Cerebellar nuclear complex (tissue), 1 donor: Measurements from ENCODE around the gene SEZ6.

Experiments used
- DNase-seq, 2 experiments: peaks; one replicate each; lab custom pipeline; 2025; lab: John Stamatoyannopoulos, UW

The SEZ6 gene

DNA sequence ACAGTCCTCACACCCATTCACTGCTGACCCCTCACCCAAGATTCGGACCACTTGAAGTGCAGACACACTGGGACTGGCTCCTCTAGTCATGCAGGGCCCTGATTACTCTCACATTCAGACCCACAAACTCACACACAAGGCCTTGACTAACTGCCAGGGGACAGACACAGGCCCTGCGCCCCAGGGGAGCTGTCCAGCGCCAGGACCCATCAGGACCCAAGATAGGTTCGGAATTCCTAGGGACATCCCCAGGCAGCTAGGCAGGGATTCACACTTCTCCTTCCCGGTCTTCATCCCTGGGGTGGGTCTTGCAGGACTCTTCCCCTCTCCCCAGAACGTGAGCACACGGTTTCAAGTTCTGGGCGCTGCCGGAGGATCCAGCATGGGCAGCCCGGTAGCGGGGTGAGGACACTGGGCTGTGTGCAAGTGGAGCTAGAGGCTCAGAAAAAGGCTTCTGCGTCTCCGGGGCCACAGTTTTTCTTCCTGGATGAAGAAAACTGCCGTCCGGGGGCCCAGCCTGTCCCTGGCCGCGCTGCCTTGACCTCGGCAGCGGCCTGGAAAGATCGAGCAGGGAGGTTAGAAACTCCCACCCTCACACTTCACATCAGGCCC lies 1.6 kb downstream of the SEZ6 start:
- no peak for DNase-seq

- no peak for DNase-seq
Measured at GRCh38 chr17:29003289-29003688, 2.5 kb downstream of the SEZ6 start.

GRCh38 chr17:29002811-29003210 lies 3.0 kb downstream of the SEZ6 start:
- no peak for DNase-seq

- DNase-seq, result no peak
Measured at GRCh38 chr17:29000973-29001372, 4.9 kb downstream of the SEZ6 start.

DNA sequence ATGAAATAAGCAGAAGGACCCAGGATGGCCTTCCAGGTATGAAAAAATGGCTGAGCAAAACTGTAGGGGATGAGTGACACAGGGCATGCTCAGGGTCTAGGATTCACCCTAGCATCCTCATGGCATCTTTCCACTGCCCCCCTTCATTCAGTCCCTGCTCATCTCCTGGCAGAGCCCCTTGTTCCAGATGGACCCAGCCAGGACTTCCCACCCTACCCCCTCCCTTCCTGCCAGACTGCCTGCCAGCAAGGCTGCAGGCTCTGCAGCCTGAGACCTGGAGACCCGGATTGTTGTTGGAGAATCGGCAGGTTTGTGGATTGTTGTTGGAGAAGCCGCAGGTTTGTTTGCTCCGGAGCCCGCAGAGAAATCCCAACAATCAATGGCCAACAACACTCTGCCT lies 6.6 kb downstream of the SEZ6 start:
- peak in 1 of 2 experiments; percentile 61 for DNase-seq

- DNase-seq, result no peak
Measured at GRCh38 chr17:28997806-28998205, 8.0 kb downstream of the SEZ6 start.

- no peak for DNase-seq
Measured at GRCh38 chr17:28996554-28997096, 9.2 kb downstream of the SEZ6 start.

GRCh38 chr17:28993645-28994426 lies 12.0 kb downstream of the SEZ6 start:
- DNase-seq, result no peak

DNA sequence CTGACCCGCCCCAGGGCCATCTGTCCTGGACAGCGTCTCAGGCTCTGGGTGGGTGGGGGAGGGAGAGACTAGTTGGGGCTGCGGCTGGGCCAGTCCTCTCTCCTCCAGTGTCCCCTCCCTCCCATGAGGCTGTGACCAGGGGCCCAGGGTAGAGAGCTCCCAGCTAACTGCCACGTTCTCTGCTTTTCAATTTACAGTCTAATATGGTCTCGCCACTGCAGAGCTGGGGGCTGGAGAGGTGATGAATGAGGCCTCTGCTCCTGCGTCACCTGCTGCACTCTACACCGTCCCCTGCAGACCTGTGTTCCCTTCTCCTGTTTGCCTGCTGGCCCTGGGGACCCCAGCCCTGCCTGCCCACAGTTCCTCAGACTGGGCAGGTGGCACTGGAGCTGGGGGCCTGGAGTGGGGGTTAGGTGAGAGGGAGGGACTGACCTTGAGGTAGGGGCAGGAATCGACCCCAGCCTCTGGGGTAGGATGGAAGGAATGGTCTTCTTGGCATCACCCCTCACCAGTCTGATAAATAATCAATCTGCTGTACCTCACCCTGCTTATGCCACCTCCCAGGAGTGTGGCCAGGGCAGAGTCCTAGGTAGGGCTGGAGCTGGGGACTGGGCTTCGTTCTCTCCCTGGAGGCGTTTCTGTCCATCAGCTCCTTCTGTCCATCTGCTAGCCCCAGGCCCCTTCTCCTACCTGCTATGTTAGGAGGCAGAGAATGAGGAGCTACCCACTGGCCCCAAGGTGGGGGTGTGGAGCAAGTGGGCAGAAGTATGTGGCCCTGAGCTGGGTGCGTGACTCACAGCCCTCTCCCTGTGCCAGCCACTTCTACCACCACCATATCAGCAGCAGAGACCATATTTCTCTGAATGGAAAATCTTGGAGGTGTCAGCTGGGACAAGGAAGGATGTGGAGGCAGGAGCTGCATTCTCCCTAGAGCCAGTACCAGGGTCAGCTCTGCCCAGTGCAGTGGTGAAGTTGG lies 12.9 kb downstream of the SEZ6 start:
- DNase-seq, result no peak

DNA sequence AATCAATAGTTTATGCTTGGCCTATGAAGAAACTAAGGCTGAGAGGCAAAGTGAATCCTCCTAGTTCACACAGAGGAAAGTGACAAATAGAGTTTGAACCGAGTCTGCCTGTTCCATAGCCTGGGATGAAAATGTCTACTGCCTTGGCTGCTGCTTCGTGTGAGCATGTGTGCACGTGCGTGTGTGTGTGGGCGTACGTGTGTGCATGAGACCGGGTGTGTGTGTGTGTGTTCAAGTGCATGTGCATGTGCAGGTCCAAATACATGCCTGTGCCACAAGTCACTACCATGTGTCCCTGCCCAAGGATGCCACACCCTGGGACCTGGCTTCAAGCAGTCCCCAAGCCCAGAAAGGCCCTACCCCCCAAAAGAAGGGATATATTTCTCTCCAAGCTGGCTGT lies 13.6 kb downstream of the SEZ6 start:
- DNase-seq, result no peak

DNA sequence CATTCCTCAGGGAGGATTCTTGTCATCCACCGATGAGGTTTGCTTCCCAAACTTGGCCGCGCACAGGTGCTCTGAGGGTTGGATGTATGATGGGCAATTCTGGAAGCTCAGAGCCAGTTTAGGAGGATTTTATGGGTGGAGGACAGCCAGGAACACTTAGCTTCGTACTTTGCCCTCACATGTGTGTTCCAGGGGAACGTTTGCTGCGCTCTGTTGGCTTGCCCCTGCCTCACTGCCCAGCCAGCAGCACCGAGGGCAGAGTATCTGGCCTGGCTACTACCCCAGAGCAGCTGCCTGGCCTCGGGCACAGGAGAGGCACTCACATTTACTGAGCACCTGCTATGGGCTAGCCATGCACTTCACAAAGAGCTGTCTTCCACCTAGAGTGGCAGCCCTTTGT lies 14.1 kb downstream of the SEZ6 start:
- DNase-seq, result no peak

DNA sequence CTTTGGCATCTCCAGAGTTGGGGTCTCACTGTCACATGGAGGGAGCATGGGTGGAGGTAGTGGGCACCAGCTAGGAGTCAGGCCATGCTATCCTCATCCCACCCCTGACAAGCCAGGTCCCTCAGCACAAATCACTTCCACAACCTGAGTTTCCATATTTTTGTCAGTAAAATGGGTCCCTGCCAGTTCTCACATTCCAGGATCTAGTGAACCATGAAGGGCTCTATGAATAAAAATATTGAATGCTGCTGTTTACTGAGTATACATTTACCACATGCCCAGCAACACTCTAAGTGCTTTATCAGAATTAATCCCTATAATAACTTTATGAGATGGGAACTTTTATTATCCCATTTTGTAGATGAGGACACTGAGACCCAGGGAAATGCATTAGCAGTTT lies 16.8 kb downstream of the SEZ6 start:
- DNase-seq, result no peak

DNA sequence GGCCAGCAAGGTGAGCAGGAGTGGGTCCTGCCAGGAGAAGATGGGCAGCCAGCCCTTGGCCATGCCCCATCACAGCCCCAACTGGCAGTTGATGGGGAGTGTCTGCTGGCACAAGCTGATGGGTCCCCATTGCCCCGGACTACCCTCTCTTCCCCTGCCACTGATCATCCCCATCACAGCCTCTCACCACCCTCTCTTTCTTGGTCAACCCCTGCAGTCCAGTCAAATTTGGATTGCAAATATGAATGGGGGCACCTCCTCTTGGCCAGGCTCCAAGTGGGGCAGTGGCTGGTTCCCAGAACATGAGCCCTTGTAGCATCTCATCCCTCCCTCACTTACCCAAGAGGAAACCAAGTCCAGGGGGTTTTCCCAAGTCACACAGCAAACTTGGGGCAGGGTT lies 17.4 kb downstream of the SEZ6 start:
- DNase-seq, result no peak

DNA sequence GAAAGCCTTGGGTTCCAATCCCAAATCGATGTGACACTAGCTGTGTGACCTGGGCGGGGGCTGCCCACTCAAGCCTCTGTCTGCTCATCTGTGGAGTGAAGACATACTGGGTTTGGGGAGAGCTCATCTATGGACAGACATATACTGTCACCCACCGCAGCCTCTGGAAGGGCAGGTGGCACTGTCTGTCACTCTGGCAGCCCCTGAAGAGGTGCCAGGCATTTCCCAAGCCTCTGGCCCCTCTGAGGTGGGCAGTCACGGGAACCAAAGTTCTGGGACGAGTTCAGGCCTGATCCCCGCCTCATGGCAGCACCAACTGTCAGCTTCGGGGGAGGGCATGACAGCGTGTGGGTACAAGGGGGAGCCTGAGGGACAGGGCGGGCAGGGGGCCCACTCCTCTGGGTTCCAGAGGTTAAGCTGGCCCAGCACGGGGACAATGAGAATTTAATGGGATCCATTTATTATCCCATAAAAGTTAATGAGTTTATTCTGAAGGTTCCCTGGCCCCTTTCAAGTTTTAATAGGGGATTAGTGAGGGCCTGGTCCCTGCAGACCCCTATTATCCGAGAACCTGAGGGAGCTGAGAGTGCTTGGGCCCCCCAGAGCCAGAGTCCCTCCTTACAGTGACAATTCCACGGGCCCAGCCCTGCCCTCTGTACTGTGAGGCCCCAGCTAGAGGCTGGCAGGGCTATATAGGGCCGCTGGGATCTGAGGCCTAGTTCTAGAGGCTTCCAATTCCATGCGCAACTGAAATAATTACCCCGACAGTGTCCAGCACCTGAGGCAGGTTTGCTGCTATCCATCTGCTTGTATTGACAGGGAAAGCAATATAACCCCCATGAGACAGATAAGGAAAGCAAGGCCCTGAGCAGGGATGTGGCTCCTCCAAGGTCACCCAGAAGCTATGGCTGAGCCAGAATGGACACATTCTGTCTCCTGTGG lies 18.8 kb downstream of the SEZ6 start:
- DNase-seq, result no peak

DNA sequence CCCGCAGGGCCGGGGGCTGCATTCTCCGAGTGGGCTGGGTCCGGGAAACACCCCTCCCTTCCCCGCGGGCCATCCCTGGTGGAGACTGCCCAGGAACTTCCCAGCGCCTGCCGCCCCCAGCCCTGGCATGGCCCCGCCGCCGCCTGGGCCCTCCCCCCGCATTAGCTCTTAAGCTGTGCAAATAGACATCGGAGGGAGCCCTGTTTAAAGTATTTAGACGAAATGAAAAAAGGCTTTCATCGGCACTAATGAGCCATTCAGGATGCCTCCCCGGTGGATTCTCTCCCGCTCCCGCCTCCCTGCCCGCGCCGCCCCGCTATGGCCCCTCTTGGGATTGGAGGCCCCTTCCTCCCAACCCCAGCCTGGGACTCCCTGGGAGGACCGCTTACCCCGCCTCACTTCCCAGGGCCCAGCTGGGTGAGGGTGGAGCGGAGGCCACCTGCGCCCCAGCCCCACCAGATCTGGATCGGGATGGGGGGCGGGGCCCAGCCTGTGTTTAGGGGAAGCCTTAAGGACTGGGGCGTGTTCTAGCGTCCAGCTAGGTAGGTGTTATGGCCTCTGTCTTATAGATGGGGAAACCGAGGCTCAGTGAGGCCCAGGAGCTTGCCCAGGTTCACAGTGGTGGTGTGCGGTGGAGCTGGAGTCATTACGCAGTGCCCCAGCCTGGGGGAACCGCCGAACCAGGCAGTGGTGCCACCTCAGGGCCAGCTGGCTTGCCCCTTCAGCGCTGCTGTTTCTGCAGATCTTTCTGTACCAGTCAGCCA lies 19.7 kb downstream of the SEZ6 start:
- no peak for DNase-seq

GRCh38 chr17:28983286-28984230 lies 22.3 kb downstream of the SEZ6 start:
- peak; percentile 91 to 97 for DNase-seq

DNA sequence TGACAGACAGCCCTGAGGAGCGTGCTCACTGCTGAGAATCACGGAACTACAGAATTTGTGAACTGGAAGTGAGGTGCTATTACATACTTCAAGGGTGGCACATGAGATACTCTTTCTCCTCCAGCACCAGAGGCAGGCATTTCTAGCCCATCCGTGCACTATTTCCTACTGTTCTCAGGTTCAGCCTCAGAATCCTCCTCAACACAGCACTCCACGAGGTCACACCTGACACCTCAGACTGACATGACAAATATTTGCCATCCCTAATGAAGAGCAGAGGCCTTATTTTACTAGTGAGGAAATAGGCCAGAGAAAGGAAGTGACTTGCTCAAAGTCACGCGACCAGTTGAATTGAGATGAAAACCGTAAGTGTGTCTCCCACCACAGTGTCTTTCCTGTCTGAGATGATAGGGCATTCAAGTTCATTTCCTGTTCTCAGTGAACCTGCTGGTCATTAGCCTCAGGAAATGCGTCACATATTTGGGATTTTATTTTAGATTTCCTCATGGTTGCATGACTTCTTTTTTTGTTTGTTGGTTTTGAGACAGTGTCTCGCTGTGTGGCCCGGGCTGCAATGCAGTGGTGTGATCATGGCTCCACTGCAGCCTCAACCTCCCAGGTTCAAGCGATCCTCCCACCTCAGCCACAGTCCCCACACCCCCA lies 23.6 kb downstream of the SEZ6 start:
- no peak for DNase-seq

GRCh38 chr17:28978356-28978964 lies 27.4 kb downstream of the SEZ6 start:
- no peak for DNase-seq
